Lung (tissue), 12 donors: ENCODE measurements around the gene SLC35E3. TPM values are rescaled to one million over a fixed set of nuclear protein-coding genes. Genes with fewer than 3 reads are reported as not detected.

Source experiments
- ATAC-seq: fragments of 200-7000 bp; cut with Tn5 transposase; one replicate; pipeline ENCODE4 v1.9.1; 2020; ENCODE audit warnings: moderate number of reproducible peaks; ENCODE audit not compliant: insufficient read depth, low FRiP score
- DNase-seq, 3 donors: peaks; one replicate each; pipeline ENCODE4 v3.0.0-alpha.2; 2013 to 2017
- H3K27ac ChIP-seq, 2 donors: one replicate each; pipeline ENCODE4 v1.5.1; 2013; ENCODE audit warnings: mild to moderate bottlenecking in 2 of 2, moderate library complexity in 2 of 2, control low read depth in 1 of 2, inconsistent platforms in 1 of 2, low read depth in 1 of 2, low read length in 1 of 2
- H3K27me3 ChIP-seq, 3 donors: one replicate each; pipeline ENCODE4 v1.5.1; 2013; ENCODE audit warnings: low read length in 2 of 3; ENCODE audit not compliant: control insufficient read depth in 3 of 3, insufficient read depth in 3 of 3
- H3K36me3 ChIP-seq, 4 donors: one replicate each; pipeline ENCODE4 v1.5.1; 2013; ENCODE audit warnings: low read length in 4 of 4, mild to moderate bottlenecking in 1 of 4, moderate library complexity in 1 of 4; ENCODE audit not compliant: control insufficient read depth in 4 of 4, insufficient read depth in 4 of 4
- H3K4me1 ChIP-seq, 5 donors: one replicate each; pipeline ENCODE4 v1.5.1; 2013; ENCODE audit warnings: low read length in 5 of 5, mild to moderate bottlenecking in 2 of 5, moderate library complexity in 1 of 5; ENCODE audit not compliant: control insufficient read depth in 5 of 5, insufficient read depth in 5 of 5
- H3K4me3 ChIP-seq: one replicate; pipeline ENCODE4 v1.5.1; 2013; ENCODE audit warnings: mild to moderate bottlenecking, control low read depth, moderate library complexity
- H3K9ac ChIP-seq, 2 donors: one replicate each; pipeline ENCODE4 v1.5.1; 2013; ENCODE audit warnings: low read length in 2 of 2, control low read depth in 1 of 2; ENCODE audit not compliant: insufficient read depth in 1 of 2
- H3K9me3 ChIP-seq, 4 donors: one replicate each; pipeline ENCODE4 v1.5.1; 2013; ENCODE audit warnings: low read length in 3 of 4, mild to moderate bottlenecking in 1 of 4, moderate library complexity in 1 of 4; ENCODE audit not compliant: control insufficient read depth in 4 of 4, insufficient read depth in 3 of 4
- CTCF ChIP-seq: IDR thresholded peaks from 2 replicates; pipeline ENCODE4 v1.5.1; 2012; ENCODE audit warnings: mild to moderate bottlenecking; ENCODE audit errors: control extremely low read depth, extremely low read depth
- WGBS, 2 donors: extraction: QIAGEN DNeasy Blood & Tissue Kit; methylation state at CpG; one replicate each; pipeline ENCODE4 v1.1.7; 2013; 5-methylcytosine and 5-hydroxymethylcytosine counted together
- polyA plus RNA-seq, 2 donors: library from polyadenylated mRNA; stranded (reverse); fragments of 200-250 nt; gene quantifications; one replicate each; pipeline ENCODE4 v1.2.1, GENCODE V29; 2013
- total RNA-seq, 2 donors: library from RNA; depleted of rRNA in 1 of 2; stranded (reverse); fragments of >200 nt in 1 of 2; gene quantifications; one replicate each; pipeline ENCODE4 v1.2.1, GENCODE V29; 2014 to 2021
- donor health status: control.
- donor health status: control.
- donor health status: Bipolar disorder and iron deficiency.
- donor health status: healthy.
- donor health status: DM: yes; HTN: yes; CAD: no.

Gene SLC35E3
- total and polyA plus RNA-seq, 4 donors: 4.0 to 14.4 (median 9.0) TPM

- DNase-seq (no peak), ATAC-seq (no peak)
- WGBS, 2 donors: 94% methylated on average over 3 of the region's 3 CpGs
- Histone ChIP-seq H3K27me3 (no peaks in the 10 kb centered on the region), H3K9me3 (no peaks in the 10 kb centered on the region), H3K4me3 (no peak overlapping the region), H3K9ac (no peak overlapping the region), H3K4me1 (peaks cover 0 to 2% (median 0%) of the 10 kb centered on the region in 5 donors), H3K27ac (no peak overlapping the region), H3K36me3 (peaks cover 7 to 19% (median 15%) of the 10 kb centered on the region in 4 donors)
- no peak for TF ChIP-seq CTCF
These were observed 15.5 kb downstream of the SLC35E3 start for GRCh38 chr12:68761442-68761812.

DNA sequence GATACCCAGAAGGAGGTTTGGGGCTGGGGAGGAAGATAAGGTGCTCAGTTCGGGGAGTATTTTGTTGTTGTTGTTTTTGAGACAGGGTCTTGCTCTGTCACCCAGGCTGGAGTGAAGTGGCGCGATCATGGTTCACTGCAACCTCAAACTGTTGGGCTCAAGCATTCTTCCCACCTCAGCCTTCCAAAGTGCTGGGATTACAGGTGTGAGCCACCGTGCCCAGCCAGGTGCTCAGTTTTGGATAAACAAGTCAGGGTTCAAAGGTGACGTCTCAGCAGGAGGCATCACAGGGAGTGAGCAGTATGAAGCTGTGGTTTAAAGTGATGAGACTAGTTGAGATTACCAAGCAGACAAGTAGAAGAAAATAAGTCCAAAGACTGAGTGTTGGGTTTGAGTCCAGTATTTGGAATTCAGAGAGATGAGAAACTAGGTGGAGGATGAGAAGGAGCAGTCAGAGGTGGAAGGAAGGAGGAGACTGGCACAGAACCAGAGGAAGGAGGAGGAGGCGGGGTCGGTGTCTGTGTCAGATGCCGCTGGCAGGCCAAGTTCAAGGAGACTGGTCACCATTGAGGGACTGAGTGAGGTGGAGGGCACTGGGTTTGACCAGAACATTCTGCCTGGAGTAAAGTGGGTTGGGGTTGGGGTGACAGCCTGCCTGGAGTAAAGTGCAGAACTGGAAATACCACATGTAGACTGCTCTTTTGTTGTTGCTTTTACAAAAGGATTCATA, 16.1 kb downstream of the SLC35E3 start:
- H3K9ac ChIP-seq: no peak overlapping the region
- H3K27ac ChIP-seq: no peak overlapping the region
- H3K27me3 ChIP-seq: no peaks in the 10 kb centered on the region
- DNase-seq (no peak), ATAC-seq (no peak)
- no peak overlapping the region for H3K4me3 ChIP-seq
- H3K9me3 ChIP-seq: no peaks in the 10 kb centered on the region
- H3K36me3 ChIP-seq: peaks cover 7 to 20% (median 17%) of the 10 kb centered on the region in 4 donors
- TF ChIP-seq CTCF: no peak
- H3K4me1 ChIP-seq: peaks cover 0 to 2% (median 0%) of the 10 kb centered on the region in 5 donors
- WGBS, 2 donors: 85 to 92% methylated on average over 8 of the region's 8 CpGs

DNA sequence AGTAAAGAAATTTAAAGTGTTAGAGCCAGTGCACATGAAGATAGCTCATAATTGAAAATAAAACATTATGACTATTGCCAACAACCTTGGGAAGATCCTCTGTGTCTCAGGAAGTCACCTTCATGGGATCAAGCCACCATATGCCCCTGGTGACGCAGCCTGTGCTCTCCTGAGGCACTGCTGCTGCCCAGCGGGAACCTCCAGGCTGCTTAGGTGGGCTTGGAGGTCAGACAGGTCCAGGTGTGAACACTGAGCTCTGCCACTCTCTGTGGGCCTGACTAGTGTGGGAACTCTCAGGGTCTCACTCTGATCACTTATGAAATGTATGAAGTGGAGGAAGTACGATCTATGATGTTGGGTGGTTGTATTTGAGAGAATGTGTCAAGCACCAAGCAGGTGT, 16.7 kb downstream of the SLC35E3 start:
- no peaks in the 10 kb centered on the region for H3K9me3 ChIP-seq
- DNase-seq (no peak), ATAC-seq (no peak)
- H3K4me1 ChIP-seq: peaks cover 0 to 2% (median 0%) of the 10 kb centered on the region in 5 donors
- H3K27ac ChIP-seq: no peak overlapping the region
- WGBS, 2 donors: 95 to 96% methylated on average over 3 of the region's 3 CpGs
- H3K9ac ChIP-seq: no peak overlapping the region
- H3K36me3 ChIP-seq: peaks cover 7 to 20% (median 17%) of the 10 kb centered on the region in 4 donors
- no peak for TF ChIP-seq CTCF
- no peak overlapping the region for H3K4me3 ChIP-seq
- H3K27me3 ChIP-seq: no peaks in the 10 kb centered on the region
